CD4-positive, alpha-beta T cell treated with Interferon gamma for 1 hour (primary cell): Measurements from ENCODE around the gene NAALADL2.

Experiments
- DNase-seq: peaks from one replicate; pipeline ENCODE4 v3.0.0-alpha.2; 2020

Gene NAALADL2

GRCh38 chr3:174859114-174859735 is at the start of gene NAALADL2:
Gene NAALADL2 (plus strand): TSS chr3:174859334.
- no peak for DNase-seq

- DNase-seq: no peak
Observed at GRCh38 chr3:174810254-174810653, 48.9 kb upstream of the NAALADL2 start.

GRCh38 chr3:174812172-174812862 is 46.8 kb upstream of the NAALADL2 start:
- no peak for DNase-seq

- DNase-seq: no peak
Observed at GRCh38 chr3:174815750-174816149, 43.4 kb upstream of the NAALADL2 start.

- no peak for DNase-seq
Observed at GRCh38 chr3:174820885-174821284, 38.2 kb upstream of the NAALADL2 start.

GRCh38 chr3:174821477-174821876 is 37.7 kb upstream of the NAALADL2 start:
- DNase-seq: no peak

GRCh38 chr3:174822320-174822719 is 36.8 kb upstream of the NAALADL2 start:
- no peak for DNase-seq

- no peak for DNase-seq
Observed at GRCh38 chr3:174826069-174826468, 33.1 kb upstream of the NAALADL2 start.

- no peak for DNase-seq
Observed at GRCh38 chr3:174844746-174845145, 14.4 kb upstream of the NAALADL2 start.

- no peak for DNase-seq
Observed at GRCh38 chr3:174846055-174846454, 13.1 kb upstream of the NAALADL2 start.

GRCh38 chr3:174854987-174855386 is 4.1 kb upstream of the NAALADL2 start:
- no peak for DNase-seq

- no peak for DNase-seq
Observed at GRCh38 chr3:174857301-174857700, 1.8 kb upstream of the NAALADL2 start.

- DNase-seq: no peak
Observed at GRCh38 chr3:174858353-174858752, 781 bp upstream of the NAALADL2 start.

GRCh38 chr3:174859756-174860155 is 622 bp downstream of the NAALADL2 start:
- no peak for DNase-seq

- no peak for DNase-seq
Observed at GRCh38 chr3:174862101-174862500, 3.0 kb downstream of the NAALADL2 start.

- no peak for DNase-seq
Observed at GRCh38 chr3:174862666-174863065, 3.5 kb downstream of the NAALADL2 start.

- no peak for DNase-seq
Observed at GRCh38 chr3:174863488-174863887, 4.4 kb downstream of the NAALADL2 start.

- no peak for DNase-seq
Observed at GRCh38 chr3:174869448-174869847, 10.3 kb downstream of the NAALADL2 start.

GRCh38 chr3:174873832-174874657 is 14.9 kb downstream of the NAALADL2 start:
- DNase-seq: no peak

- DNase-seq: no peak
Observed at GRCh38 chr3:174882789-174883188, 23.7 kb downstream of the NAALADL2 start.

- no peak for DNase-seq
Observed at GRCh38 chr3:174883881-174884675, 24.9 kb downstream of the NAALADL2 start.

GRCh38 chr3:174884776-174885568 is 25.8 kb downstream of the NAALADL2 start:
- no peak for DNase-seq
